Panc1 (cell line): Measurements from ENCODE around the gene MRPL24. TPM values are rescaled to one million over a fixed set of nuclear protein-coding genes. Genes with fewer than 3 reads are reported as not detected.

Source experiments
- ATAC-seq: fragments of 200-7000 bp; cut with Tn5 transposase; 2 replicates; pipeline ENCODE4 v1.9.1; 2020; ENCODE audit warnings: mild to moderate bottlenecking, moderate library complexity
- BruUV-seq: library from RNA; stranded (reverse); fragments of 400-500 nt; replicated peaks from 2 replicates; lab custom pipeline; 2021; lab: Mats Ljungman, UMichigan
- CTCF ChIA-PET: fragments of 300-600 bp; sonication (Branson Sonifier 250); formaldehyde crosslinking; loops from one replicate; lab custom pipeline; 2022; ENCODE audit warnings: antibody characterized with exemption; lab: Charles Lee
- POLR2A ChIA-PET: fragments of 300-600 bp; sonication (Branson Sonifier 250); formaldehyde crosslinking; loops from one replicate; lab custom pipeline; 2022; ENCODE audit warnings: antibody characterized with exemption; lab: Charles Lee
- DNase-seq: peaks from one replicate; pipeline ENCODE4 v3.0.0-alpha.2; 2010; ENCODE audit warnings: low read depth, low spot score
- H3K27ac ChIP-seq: 2 replicates; pipeline ENCODE4 v1.5.1; 2011; ENCODE audit warnings: mild to moderate bottlenecking, low read length, inconsistent platforms
- H3K27me3 ChIP-seq: fragments of 200-500 bp; sonication (Bioruptor generic); 2 replicates; pipeline ENCODE4 v1.6.0; 2014; ENCODE audit warnings: low read length, inconsistent platforms; ENCODE audit not compliant: control insufficient read depth, insufficient read depth
- H3K36me3 ChIP-seq: fragments of 200-500 bp; sonication (Bioruptor generic); 2 replicates; pipeline ENCODE4 v1.5.1; 2014; ENCODE audit warnings: inconsistent platforms, mild to moderate bottlenecking, low read length, moderate library complexity; ENCODE audit not compliant: control insufficient read depth, insufficient read depth
- H3K4me1 ChIP-seq: 2 replicates; pipeline ENCODE4 v1.5.1; 2011; ENCODE audit warnings: inconsistent platforms, mild to moderate bottlenecking, low read length, moderate library complexity; ENCODE audit not compliant: control insufficient read depth, insufficient read depth
- H3K4me3 ChIP-seq, 2 experiments: 2 replicates each; pipeline ENCODE4 v1.5.1; 2011 to 2012; ENCODE audit warnings: low read depth in 2 of 2, low read length in 2 of 2, mild to moderate bottlenecking in 2 of 2, inconsistent platforms in 1 of 2, moderate library complexity in 1 of 2
- H3K9me3 ChIP-seq: fragments of 200-500 bp; sonication (Bioruptor generic); 2 replicates; pipeline ENCODE4 v1.5.1; 2014; ENCODE audit warnings: low read depth, mild to moderate bottlenecking, inconsistent platforms, low read length, moderate library complexity; ENCODE audit not compliant: control insufficient read depth, insufficient read depth
- POLR2AphosphoS5 ChIP-seq: IDR thresholded peaks from 2 replicates; pipeline ENCODE4 v1.6.1; 2012; ENCODE audit warnings: mild to moderate bottlenecking, low read depth, low read length, moderate library complexity
- SIN3A ChIP-seq: IDR thresholded peaks from 2 replicates; pipeline ENCODE4 v1.6.1; 2012; ENCODE audit warnings: low read depth, mild to moderate bottlenecking, low read length, moderate library complexity, borderline replicate concordance; ENCODE audit not compliant: insufficient read depth
- TCF7L2 ChIP-seq: IDR thresholded peaks from 2 replicates; pipeline ENCODE4 v1.6.1; 2011; ENCODE audit warnings: mild to moderate bottlenecking, low read depth, low read length, inconsistent platforms
- in situ Hi-C: cut with HindIII; loops from 2 replicates; pipeline ENCODE4 v1.10.0; 2016; ENCODE audit warnings: low sequenced_read_pairs, low pct_unique_long_range_greater_than_20kb
- intact Hi-C: fragments of 100-400 bp; cut with micrococcal nuclease; formaldehyde crosslinking; loops from one replicate; pipeline ENCODE4 v1.10.0; 2022; ENCODE audit not compliant: unreplicated experiment
- total RNA-seq: library from RNA; stranded (reverse); gene quantifications from one replicate; pipeline ENCODE4 v1.2.1, GENCODE V29; 2021; ENCODE audit not compliant: unreplicated experiment
- TF ChIP-seq, protein P1 (sequence below), 2 experiments: IDR thresholded peaks; 2 replicates each; pipeline ENCODE4 v1.6.1; 2011 to 2012; ENCODE audit warnings: low read depth in 2 of 2, control low read depth in 1 of 2, low read length in 1 of 2, mild to moderate bottlenecking in 1 of 2, moderate library complexity in 1 of 2; ENCODE audit not compliant: insufficient read depth in 1 of 2
- TF ChIP-seq, protein P2 (sequence below): fragments of 450-650 bp; IDR thresholded peaks from 2 replicates; pipeline ENCODE4 v1.5.1; 2017; ENCODE audit warnings: mild to moderate bottlenecking

MRPL24 gene
- total RNA-seq, 1 experiment from 2014 or later = 80.4 TPM

GRCh38 chr1:156717351-156717750, 23.5 kb downstream of the MRPL24 start:
- Histone ChIP-seq H3K4me1 (peaks cover 15% of the 10 kb centered on the region), H3K27me3 (no peaks in the 10 kb centered on the region), H3K27ac (no peak overlapping the region), H3K36me3 (peaks cover 4% of the 10 kb centered on the region; the same call in 1 of the 2 replicates), H3K9me3 (no peaks in the 10 kb centered on the region), H3K4me3 (no peak overlapping the region)
- TF ChIP-seq TCF7L2 = no peak
- TF ChIP-seq, protein P1, sequence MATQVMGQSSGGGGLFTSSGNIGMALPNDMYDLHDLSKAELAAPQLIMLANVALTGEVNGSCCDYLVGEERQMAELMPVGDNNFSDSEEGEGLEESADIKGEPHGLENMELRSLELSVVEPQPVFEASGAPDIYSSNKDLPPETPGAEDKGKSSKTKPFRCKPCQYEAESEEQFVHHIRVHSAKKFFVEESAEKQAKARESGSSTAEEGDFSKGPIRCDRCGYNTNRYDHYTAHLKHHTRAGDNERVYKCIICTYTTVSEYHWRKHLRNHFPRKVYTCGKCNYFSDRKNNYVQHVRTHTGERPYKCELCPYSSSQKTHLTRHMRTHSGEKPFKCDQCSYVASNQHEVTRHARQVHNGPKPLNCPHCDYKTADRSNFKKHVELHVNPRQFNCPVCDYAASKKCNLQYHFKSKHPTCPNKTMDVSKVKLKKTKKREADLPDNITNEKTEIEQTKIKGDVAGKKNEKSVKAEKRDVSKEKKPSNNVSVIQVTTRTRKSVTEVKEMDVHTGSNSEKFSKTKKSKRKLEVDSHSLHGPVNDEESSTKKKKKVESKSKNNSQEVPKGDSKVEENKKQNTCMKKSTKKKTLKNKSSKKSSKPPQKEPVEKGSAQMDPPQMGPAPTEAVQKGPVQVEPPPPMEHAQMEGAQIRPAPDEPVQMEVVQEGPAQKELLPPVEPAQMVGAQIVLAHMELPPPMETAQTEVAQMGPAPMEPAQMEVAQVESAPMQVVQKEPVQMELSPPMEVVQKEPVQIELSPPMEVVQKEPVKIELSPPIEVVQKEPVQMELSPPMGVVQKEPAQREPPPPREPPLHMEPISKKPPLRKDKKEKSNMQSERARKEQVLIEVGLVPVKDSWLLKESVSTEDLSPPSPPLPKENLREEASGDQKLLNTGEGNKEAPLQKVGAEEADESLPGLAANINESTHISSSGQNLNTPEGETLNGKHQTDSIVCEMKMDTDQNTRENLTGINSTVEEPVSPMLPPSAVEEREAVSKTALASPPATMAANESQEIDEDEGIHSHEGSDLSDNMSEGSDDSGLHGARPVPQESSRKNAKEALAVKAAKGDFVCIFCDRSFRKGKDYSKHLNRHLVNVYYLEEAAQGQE (IDR thresholded peaks at IDR 0.05; ENCODE audit: insufficient read depth in 1 of 2, low read depth in 2 of 2, low read length in 1 of 2) = no peak
- no peak for TF ChIP-seq SIN3A
- TF ChIP-seq POLR2AphosphoS5 = no peak
- TF ChIP-seq, protein P2, sequence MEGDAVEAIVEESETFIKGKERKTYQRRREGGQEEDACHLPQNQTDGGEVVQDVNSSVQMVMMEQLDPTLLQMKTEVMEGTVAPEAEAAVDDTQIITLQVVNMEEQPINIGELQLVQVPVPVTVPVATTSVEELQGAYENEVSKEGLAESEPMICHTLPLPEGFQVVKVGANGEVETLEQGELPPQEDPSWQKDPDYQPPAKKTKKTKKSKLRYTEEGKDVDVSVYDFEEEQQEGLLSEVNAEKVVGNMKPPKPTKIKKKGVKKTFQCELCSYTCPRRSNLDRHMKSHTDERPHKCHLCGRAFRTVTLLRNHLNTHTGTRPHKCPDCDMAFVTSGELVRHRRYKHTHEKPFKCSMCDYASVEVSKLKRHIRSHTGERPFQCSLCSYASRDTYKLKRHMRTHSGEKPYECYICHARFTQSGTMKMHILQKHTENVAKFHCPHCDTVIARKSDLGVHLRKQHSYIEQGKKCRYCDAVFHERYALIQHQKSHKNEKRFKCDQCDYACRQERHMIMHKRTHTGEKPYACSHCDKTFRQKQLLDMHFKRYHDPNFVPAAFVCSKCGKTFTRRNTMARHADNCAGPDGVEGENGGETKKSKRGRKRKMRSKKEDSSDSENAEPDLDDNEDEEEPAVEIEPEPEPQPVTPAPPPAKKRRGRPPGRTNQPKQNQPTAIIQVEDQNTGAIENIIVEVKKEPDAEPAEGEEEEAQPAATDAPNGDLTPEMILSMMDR = no peak
- ATAC-seq = no peak
- POLR2A ChIA-PET = no interaction called here
- in situ Hi-C loops = no loop called here
- no peak for DNase-seq
- CTCF ChIA-PET = no interaction called here
- intact Hi-C loops = no loop called here
- no TSS peak for BruUV-seq

GRCh38 chr1:156714830-156715229, 26.1 kb downstream of the MRPL24 start:
- in situ Hi-C loops = no loop called here
- DNase-seq (no peak), ATAC-seq (no peak)
- BruUV-seq = no TSS peak
- no peaks in the 10 kb centered on the region for H3K27me3 ChIP-seq
- no peaks in the 10 kb centered on the region for H3K36me3 ChIP-seq
- H3K4me1 ChIP-seq = peaks cover 31% of the 10 kb centered on the region
- intact Hi-C loops = no loop called here
- no peaks in the 10 kb centered on the region for H3K9me3 ChIP-seq
- H3K4me3 ChIP-seq = no peak overlapping the region
- TF ChIP-seq, protein P2 = no peak
- TF ChIP-seq, protein P1 (IDR thresholded peaks at IDR 0.05; ENCODE audit: insufficient read depth in 1 of 2, low read depth in 2 of 2, low read length in 1 of 2) = no peak
- no peak for TF ChIP-seq TCF7L2
- no peak for TF ChIP-seq POLR2AphosphoS5
- no peak for TF ChIP-seq SIN3A
- H3K27ac ChIP-seq = no peak overlapping the region; the same call in 1 of the 2 replicates
- POLR2A ChIA-PET = interaction anchor here (0.6 to 1.4 kb wide), 3 partner anchors 8 to 40 kb away, joined by 3 to 7 read pairs (median 6); partner anchors contain the start of gene CRABP2
- CTCF ChIA-PET = interaction anchor here (0.6 to 4.0 kb wide), 2 partner anchors 25 to 1544 kb away, joined by 10 to 29 read pairs; no protein-coding TSS in a partner anchor
